ENCODE results near the gene OR6F1.
"Not testable (repeated sequence)": the region's sequence is repeated elsewhere in the genome, so short reads cannot be mapped to it uniquely, and the experiment has no call there.

OR6F1 gene

DNA sequence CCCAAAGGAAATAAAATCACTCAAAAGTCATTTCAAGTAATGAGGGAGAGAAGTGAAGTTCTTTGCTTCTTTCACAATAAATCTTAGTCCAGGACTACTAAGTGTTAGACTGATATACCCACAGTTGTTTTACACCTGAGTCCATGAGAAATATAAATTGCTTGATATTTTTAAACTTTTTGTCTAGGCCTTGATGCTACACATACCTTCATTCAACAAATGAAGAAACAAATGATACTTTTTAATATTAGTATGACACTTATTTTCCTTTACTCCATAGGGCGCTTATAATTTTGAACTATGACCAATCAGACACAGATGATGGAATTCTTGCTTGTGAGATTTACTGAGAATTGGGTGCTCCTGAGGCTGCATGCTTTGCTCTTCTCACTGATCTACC is 21.9 kb upstream of the OR6F1 start, which contains the start of gene OR14K1:
OR14K1 (plus strand) TSS at position 301 of the 400 bp plus-strand sequence; CDS start at position 301, 0 bp downstream.
- no peaks in the 10 kb centered on the region for H3K36me3 ChIP-seq (ENCODE audit: control insufficient read depth in 5 of 5, insufficient read depth in 5 of 5, low read length in 5 of 5)
- H3K4me1 ChIP-seq (ENCODE audit: control insufficient read depth in 5 of 5, insufficient read depth in 5 of 5, low read length in 5 of 5) = no peaks in the 10 kb centered on the region
- peaks cover 0 to 6% (median 2%) of the 10 kb centered on the region in 5 donors for H3K9me3 ChIP-seq (ENCODE audit: control insufficient read depth in 5 of 5, low read length in 5 of 5)
- H3K27ac ChIP-seq (ENCODE audit: low read depth, low read length) = no peak within 1 kb of the TSS
- H3K9ac ChIP-seq (ENCODE audit: low read length in 5 of 5) = no peak within 1 kb of the TSS
- H3K27me3 ChIP-seq (ENCODE audit: control insufficient read depth in 5 of 5, insufficient read depth in 4 of 5, low read length in 5 of 5) = no peaks in the 10 kb centered on the region
- no peak within 1 kb of the TSS for H3K4me3 ChIP-seq (ENCODE audit: low read depth in 1 of 5, low read length in 5 of 5)

DNA sequence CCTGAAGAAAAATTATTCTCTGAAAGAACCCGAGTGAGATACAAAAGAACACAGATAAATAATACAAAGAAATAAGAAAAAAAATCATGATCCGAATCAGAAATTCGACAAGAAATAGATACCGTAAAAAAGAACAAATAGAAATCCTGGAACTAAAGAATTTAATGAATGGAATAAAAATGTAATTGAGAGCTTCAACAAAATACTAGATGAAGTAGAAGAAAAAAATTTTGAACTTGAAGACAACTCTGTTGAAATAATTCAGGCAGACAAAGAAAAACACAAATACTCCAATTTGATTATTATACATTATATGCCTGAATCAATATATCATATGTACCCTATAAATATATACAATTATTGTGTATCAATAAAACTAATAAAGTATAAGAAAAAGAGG is 4.8 kb upstream of the OR6F1 start:
- Histone ChIP-seq H3K9me3 (ENCODE audit: control insufficient read depth in 5 of 5, low read length in 5 of 5) (peaks cover 0 to 14% (median 7%) of the 10 kb centered on the region in 5 donors), H3K4me1 (ENCODE audit: control insufficient read depth in 5 of 5, insufficient read depth in 5 of 5, low read length in 5 of 5) (no peaks in the 10 kb centered on the region), H3K4me3 (ENCODE audit: low read depth in 1 of 5, low read length in 5 of 5) (no peak overlapping the region), H3K36me3 (ENCODE audit: control insufficient read depth in 5 of 5, insufficient read depth in 5 of 5, low read length in 5 of 5) (no peaks in the 10 kb centered on the region), H3K27me3 (ENCODE audit: control insufficient read depth in 5 of 5, insufficient read depth in 4 of 5, low read length in 5 of 5) (no peaks in the 10 kb centered on the region), H3K9ac (ENCODE audit: low read length in 5 of 5) (no peak overlapping the region), H3K27ac (ENCODE audit: low read depth, low read length) (no peak overlapping the region)

DNA sequence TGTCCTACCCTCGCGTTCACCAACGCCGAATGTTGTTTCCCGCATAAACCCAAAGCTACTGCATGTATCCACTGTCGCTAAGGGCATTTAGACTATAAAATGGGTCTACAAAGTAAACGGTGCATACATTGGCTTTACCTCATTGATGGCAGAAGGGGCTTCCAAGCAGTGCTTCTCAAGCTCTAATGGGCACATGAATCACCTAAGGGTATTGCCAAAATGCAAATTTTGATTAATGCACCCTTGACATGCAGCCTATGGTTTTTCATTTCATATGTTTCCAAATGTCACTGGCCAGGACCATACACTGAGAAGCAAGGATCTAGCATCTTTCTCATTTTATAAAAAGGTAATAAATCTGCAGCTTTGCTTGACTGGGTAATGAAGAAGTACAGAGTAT is 2.7 kb downstream of the OR6F1 start:
- H3K9me3 ChIP-seq (ENCODE audit: control insufficient read depth in 5 of 5, low read length in 5 of 5) = peaks cover 0 to 7% (median 0%) of the 10 kb centered on the region in 5 donors
- no peaks in the 10 kb centered on the region for H3K27me3 ChIP-seq (ENCODE audit: control insufficient read depth in 5 of 5, insufficient read depth in 4 of 5, low read length in 5 of 5)
- H3K9ac ChIP-seq (ENCODE audit: low read length in 5 of 5) = no peak overlapping the region
- no peaks in the 10 kb centered on the region for H3K4me1 ChIP-seq (ENCODE audit: control insufficient read depth in 5 of 5, insufficient read depth in 5 of 5, low read length in 5 of 5)
- H3K27ac ChIP-seq (ENCODE audit: low read depth, low read length) = no peak overlapping the region
- no peak overlapping the region for H3K4me3 ChIP-seq (ENCODE audit: low read depth in 1 of 5, low read length in 5 of 5)
- H3K36me3 ChIP-seq (ENCODE audit: control insufficient read depth in 5 of 5, insufficient read depth in 5 of 5, low read length in 5 of 5) = no peaks in the 10 kb centered on the region

DNA sequence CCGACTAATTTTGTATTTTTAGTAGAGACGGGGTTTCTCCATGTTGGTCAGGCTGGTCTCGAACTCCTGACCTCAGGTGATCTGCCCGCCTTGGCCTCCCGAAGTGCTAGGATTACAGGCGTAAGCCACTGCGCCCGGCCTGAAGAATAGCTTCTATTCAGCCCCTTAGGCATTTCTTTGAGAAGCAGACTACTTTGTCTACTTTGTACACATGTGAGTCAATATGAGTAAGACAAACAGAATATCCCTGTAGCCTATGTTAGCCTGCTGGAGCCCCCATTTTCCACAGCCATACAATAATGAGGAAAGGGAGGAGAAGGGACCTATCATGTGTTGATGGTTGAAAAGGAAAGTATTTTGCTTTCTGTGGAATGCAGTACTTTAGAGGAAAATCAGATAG is 5.8 kb downstream of the OR6F1 start:
- H3K9ac ChIP-seq (ENCODE audit: low read length in 5 of 5); H3K27ac ChIP-seq (ENCODE audit: low read depth, low read length); H3K4me1 ChIP-seq (ENCODE audit: control insufficient read depth in 5 of 5, insufficient read depth in 5 of 5, low read length in 5 of 5); H3K36me3 ChIP-seq (ENCODE audit: control insufficient read depth in 5 of 5, insufficient read depth in 5 of 5, low read length in 5 of 5); H3K4me3 ChIP-seq (ENCODE audit: low read depth in 1 of 5, low read length in 5 of 5); H3K9me3 ChIP-seq (ENCODE audit: control insufficient read depth in 5 of 5, low read length in 5 of 5); H3K27me3 ChIP-seq (ENCODE audit: control insufficient read depth in 5 of 5, insufficient read depth in 4 of 5, low read length in 5 of 5): not testable (repeated sequence)

DNA sequence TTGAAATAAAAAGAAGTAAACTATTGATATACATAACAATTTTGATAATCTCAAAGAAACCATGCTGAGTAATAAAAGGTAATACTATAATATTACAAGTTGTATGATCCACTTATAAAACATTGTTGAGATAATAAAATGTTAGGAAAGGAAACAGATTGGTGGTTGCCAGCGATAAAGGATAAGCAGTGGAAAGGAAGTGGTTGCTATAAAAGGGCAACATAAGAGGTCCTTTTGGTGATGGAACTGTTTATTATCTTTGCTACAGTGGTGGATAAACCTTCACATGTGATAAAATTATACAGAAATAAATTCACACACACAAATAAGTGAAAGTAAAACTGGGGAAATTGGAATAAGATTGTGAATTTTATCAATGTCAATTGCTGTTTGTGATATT is 15.1 kb downstream of the OR6F1 start:
- no peaks in the 10 kb centered on the region for H3K4me1 ChIP-seq (ENCODE audit: control insufficient read depth in 5 of 5, insufficient read depth in 5 of 5, low read length in 5 of 5)
- no peak overlapping the region for H3K27ac ChIP-seq (ENCODE audit: low read depth, low read length)
- peaks cover 0 to 10% (median 0%) of the 10 kb centered on the region in 5 donors for H3K9me3 ChIP-seq (ENCODE audit: control insufficient read depth in 5 of 5, low read length in 5 of 5)
- no peak overlapping the region for H3K9ac ChIP-seq (ENCODE audit: low read length in 5 of 5)
- H3K4me3 ChIP-seq (ENCODE audit: low read depth in 1 of 5, low read length in 5 of 5) = no peak overlapping the region
- no peaks in the 10 kb centered on the region for H3K27me3 ChIP-seq (ENCODE audit: control insufficient read depth in 5 of 5, insufficient read depth in 4 of 5, low read length in 5 of 5)
- no peaks in the 10 kb centered on the region for H3K36me3 ChIP-seq (ENCODE audit: control insufficient read depth in 5 of 5, insufficient read depth in 5 of 5, low read length in 5 of 5)

DNA sequence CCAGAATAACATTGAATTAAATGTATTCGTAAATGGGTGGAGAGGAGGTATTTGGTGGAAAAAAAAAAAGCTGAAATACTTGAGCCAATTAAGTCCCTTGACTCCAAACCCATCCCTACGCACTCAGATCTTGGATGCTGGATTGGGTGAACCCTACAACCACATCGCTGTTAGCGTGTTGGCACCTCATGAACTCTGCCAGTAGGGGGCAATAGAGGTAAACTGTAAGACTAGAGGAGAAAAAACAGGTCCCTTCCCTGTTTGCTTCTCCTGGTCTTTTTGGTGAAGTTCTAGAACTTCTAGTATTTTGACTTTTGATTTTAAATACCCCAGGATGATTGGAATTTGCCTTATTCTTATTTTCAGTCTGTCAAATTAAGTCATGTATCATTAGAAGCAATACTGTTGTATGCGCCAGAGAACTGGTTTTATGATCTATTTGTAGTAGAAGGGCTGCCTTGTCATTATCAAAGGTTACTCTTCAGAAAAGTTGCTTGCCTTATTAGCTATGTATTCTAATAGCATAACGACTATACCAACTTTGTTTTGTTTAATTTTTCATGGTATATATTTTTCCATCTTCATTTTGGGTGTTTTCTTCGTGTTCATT is 35.1 kb downstream of the OR6F1 start:
- H3K36me3 ChIP-seq (ENCODE audit: control insufficient read depth in 5 of 5, insufficient read depth in 5 of 5, low read length in 5 of 5) = no peaks in the 10 kb centered on the region
- H3K27ac ChIP-seq (ENCODE audit: low read depth, low read length) = no peak overlapping the region
- H3K9me3 ChIP-seq (ENCODE audit: control insufficient read depth in 5 of 5, low read length in 5 of 5) = no peaks in the 10 kb centered on the region
- no peaks in the 10 kb centered on the region for H3K4me1 ChIP-seq (ENCODE audit: control insufficient read depth in 5 of 5, insufficient read depth in 5 of 5, low read length in 5 of 5)
- no peaks in the 10 kb centered on the region for H3K27me3 ChIP-seq (ENCODE audit: control insufficient read depth in 5 of 5, insufficient read depth in 4 of 5, low read length in 5 of 5)
- H3K4me3 ChIP-seq (ENCODE audit: low read depth in 1 of 5, low read length in 5 of 5) = no peak overlapping the region
- H3K9ac ChIP-seq (ENCODE audit: low read length in 5 of 5) = no peak overlapping the region

DNA sequence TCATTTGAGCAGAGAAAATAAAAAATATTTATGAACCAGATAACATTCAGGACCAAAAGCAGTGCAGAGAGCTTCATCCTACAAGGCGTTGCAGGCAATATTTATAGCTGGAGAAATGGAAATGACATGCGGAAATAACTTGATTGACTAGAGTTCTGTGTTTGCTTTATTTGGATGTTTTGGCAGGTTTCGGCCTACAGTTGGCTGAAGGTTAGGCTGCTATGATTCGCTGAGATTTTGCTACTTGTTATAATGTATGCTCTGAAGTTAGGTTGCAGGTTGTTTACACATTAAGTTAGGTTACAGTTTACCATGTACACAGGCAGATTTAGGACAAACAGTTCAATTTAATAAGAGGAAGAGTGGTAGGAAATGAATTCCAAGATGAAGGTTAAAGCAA is 36.3 kb downstream of the OR6F1 start:
- H3K27me3 ChIP-seq (ENCODE audit: control insufficient read depth in 5 of 5, insufficient read depth in 4 of 5, low read length in 5 of 5) = no peaks in the 10 kb centered on the region
- H3K4me3 ChIP-seq (ENCODE audit: low read depth in 1 of 5, low read length in 5 of 5) = no peak overlapping the region
- H3K4me1 ChIP-seq (ENCODE audit: control insufficient read depth in 5 of 5, insufficient read depth in 5 of 5, low read length in 5 of 5) = no peaks in the 10 kb centered on the region
- H3K9ac ChIP-seq (ENCODE audit: low read length in 5 of 5) = no peak overlapping the region
- H3K27ac ChIP-seq (ENCODE audit: low read depth, low read length) = no peak overlapping the region
- no peaks in the 10 kb centered on the region for H3K9me3 ChIP-seq (ENCODE audit: control insufficient read depth in 5 of 5, low read length in 5 of 5)
- H3K36me3 ChIP-seq (ENCODE audit: control insufficient read depth in 5 of 5, insufficient read depth in 5 of 5, low read length in 5 of 5) = no peaks in the 10 kb centered on the region

DNA sequence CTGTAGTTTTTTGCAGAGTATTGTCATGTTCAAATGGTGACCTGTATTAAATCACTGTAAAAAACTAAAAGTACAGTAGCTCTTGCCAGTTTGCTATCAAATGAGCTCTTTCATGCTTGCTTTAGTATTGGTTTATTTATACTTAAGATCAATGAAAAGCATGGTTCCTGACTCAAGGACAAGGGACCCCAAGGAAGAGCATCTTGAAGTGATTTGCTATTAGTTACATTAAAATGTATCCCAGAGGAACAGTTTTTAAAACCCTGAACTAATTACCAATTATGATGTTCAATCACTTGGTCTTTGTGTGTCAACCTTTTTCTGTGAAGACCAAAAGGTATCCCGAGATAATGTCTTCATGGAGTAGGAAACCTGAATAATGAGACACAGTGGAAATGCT is 36.8 kb downstream of the OR6F1 start, which contains the start of gene OR13G1:
OR13G1 (minus strand) TSS at position 101 of the 400 bp plus-strand sequence. CDS start 6,698 bp downstream, outside the sequence.
- no peaks in the 10 kb centered on the region for H3K36me3 ChIP-seq (ENCODE audit: control insufficient read depth in 5 of 5, insufficient read depth in 5 of 5, low read length in 5 of 5)
- no peaks in the 10 kb centered on the region for H3K4me1 ChIP-seq (ENCODE audit: control insufficient read depth in 5 of 5, insufficient read depth in 5 of 5, low read length in 5 of 5)
- no peak within 1 kb of the TSS for H3K9ac ChIP-seq (ENCODE audit: low read length in 5 of 5)
- H3K27ac ChIP-seq (ENCODE audit: low read depth, low read length) = no peak within 1 kb of the TSS
- H3K4me3 ChIP-seq (ENCODE audit: low read depth in 1 of 5, low read length in 5 of 5) = no peak within 1 kb of the TSS
- H3K27me3 ChIP-seq (ENCODE audit: control insufficient read depth in 5 of 5, insufficient read depth in 4 of 5, low read length in 5 of 5) = no peaks in the 10 kb centered on the region
- H3K9me3 ChIP-seq (ENCODE audit: control insufficient read depth in 5 of 5, low read length in 5 of 5) = no peaks in the 10 kb centered on the region

DNA sequence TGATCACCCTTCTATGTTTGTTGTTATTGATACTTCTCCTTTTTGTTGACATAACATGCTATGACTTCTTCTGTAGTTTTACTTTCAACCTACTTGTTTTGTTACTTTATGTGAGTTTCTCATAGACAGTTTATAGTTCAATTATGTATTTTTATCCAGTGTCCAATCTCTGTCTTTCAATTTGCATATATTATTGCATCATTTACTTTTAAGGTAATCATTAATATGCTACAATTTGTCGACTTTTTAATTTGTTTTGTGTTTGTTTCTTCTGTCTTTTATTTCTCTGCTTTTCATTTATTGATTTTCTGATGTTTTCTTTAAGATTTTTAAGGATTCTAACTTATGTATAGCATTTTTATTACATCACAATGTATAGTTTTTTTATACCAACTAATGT is 47.2 kb downstream of the OR6F1 start:
- H3K4me3 ChIP-seq (ENCODE audit: low read depth in 1 of 5, low read length in 5 of 5) = no peak overlapping the region
- no peaks in the 10 kb centered on the region for H3K4me1 ChIP-seq (ENCODE audit: control insufficient read depth in 5 of 5, insufficient read depth in 5 of 5, low read length in 5 of 5)
- H3K9ac ChIP-seq (ENCODE audit: low read length in 5 of 5) = no peak overlapping the region
- peaks cover 0 to 5% (median 0%) of the 10 kb centered on the region in 5 donors for H3K9me3 ChIP-seq (ENCODE audit: control insufficient read depth in 5 of 5, low read length in 5 of 5)
- no peaks in the 10 kb centered on the region for H3K36me3 ChIP-seq (ENCODE audit: control insufficient read depth in 5 of 5, insufficient read depth in 5 of 5, low read length in 5 of 5)
- no peak overlapping the region for H3K27ac ChIP-seq (ENCODE audit: low read depth, low read length)
- H3K27me3 ChIP-seq (ENCODE audit: control insufficient read depth in 5 of 5, insufficient read depth in 4 of 5, low read length in 5 of 5) = no peaks in the 10 kb centered on the region

Measured in subcutaneous abdominal adipose tissue (tissue), 5 donors.